GM21717 (cell line): ENCODE results near the gene PLXNA4.

Source experiments
- ATAC-seq: cut with Tn5 transposase; IDR thresholded peaks from one replicate; pipeline ENCODE4 v1.9.1; 2021; ENCODE audit warnings: mild to moderate bottlenecking, moderate library complexity; ENCODE audit not compliant: unreplicated experiment

Gene PLXNA4

GRCh38 chr7:132290021-132290420 is 286.2 kb downstream of the PLXNA4 start:
- no peak for ATAC-seq

GRCh38 chr7:132286836-132287235 is 289.4 kb downstream of the PLXNA4 start:
- no peak for ATAC-seq

GRCh38 chr7:132280335-132280734 is 295.9 kb downstream of the PLXNA4 start:
- ATAC-seq = no peak

GRCh38 chr7:132279718-132280117 is 296.6 kb downstream of the PLXNA4 start:
- ATAC-seq = no peak

- no peak for ATAC-seq
Measured at GRCh38 chr7:132276976-132277725, 299.1 kb downstream of the PLXNA4 start.

GRCh38 chr7:132276234-132276630 is 300.0 kb downstream of the PLXNA4 start:
- no peak for ATAC-seq

- no peak for ATAC-seq
Measured at GRCh38 chr7:132275416-132276233, 300.6 kb downstream of the PLXNA4 start.

- ATAC-seq = no peak
Measured at GRCh38 chr7:132272763-132273371, 303.4 kb downstream of the PLXNA4 start.

GRCh38 chr7:132270517-132270916 is 305.8 kb downstream of the PLXNA4 start:
- no peak for ATAC-seq

- ATAC-seq = no peak
Measured at GRCh38 chr7:132269718-132270117, 306.6 kb downstream of the PLXNA4 start.

GRCh38 chr7:132263151-132263550 is 313.1 kb downstream of the PLXNA4 start:
- ATAC-seq = no peak

- no peak for ATAC-seq
Measured at GRCh38 chr7:132262160-132262470, 314.2 kb downstream of the PLXNA4 start.

GRCh38 chr7:132261327-132262159 is 314.7 kb downstream of the PLXNA4 start:
- no peak for ATAC-seq

GRCh38 chr7:132258231-132258630 is 318.0 kb downstream of the PLXNA4 start:
- no peak for ATAC-seq

- ATAC-seq = no peak
Measured at GRCh38 chr7:132257253-132257652, 319.0 kb downstream of the PLXNA4 start.

GRCh38 chr7:132256721-132257212 is 319.5 kb downstream of the PLXNA4 start:
- no peak for ATAC-seq

GRCh38 chr7:132255898-132256297 is 320.4 kb downstream of the PLXNA4 start:
- ATAC-seq = no peak

GRCh38 chr7:132255115-132255797 is 321.0 kb downstream of the PLXNA4 start:
- ATAC-seq = no peak

- no peak for ATAC-seq
Measured at GRCh38 chr7:132254455-132254854, 321.8 kb downstream of the PLXNA4 start.

- no peak for ATAC-seq
Measured at GRCh38 chr7:132252793-132253100, 323.5 kb downstream of the PLXNA4 start.

GRCh38 chr7:132251327-132251659 is 325.0 kb downstream of the PLXNA4 start:
- no peak for ATAC-seq
